HepG2 (cell line): ENCODE results near the gene CLDN4. TPM values are rescaled to one million over a fixed set of nuclear protein-coding genes. Genes with fewer than 3 reads are reported as not detected.
A peak's percentile ranks its signal among the peaks of the same experiment; 100 is the strongest.

Source experiments
- ADNP ChIP-seq: sonication (generic); formaldehyde crosslinking; IDR thresholded peaks from 2 replicates; pipeline ENCODE4 v1.4.0; 2020; ENCODE audit warnings: missing genetic modification reagents
- CHCHD3 ChIP-seq: sonication (generic); formaldehyde crosslinking; IDR thresholded peaks from 2 replicates; pipeline ENCODE4 v1.8.0; 2022; ENCODE audit warnings: mild to moderate bottlenecking, missing genetic modification reagents, moderate library complexity
- GZF1 ChIP-seq: sonication (generic); formaldehyde crosslinking; IDR thresholded peaks from 2 replicates; pipeline ENCODE4 v1.5.1; 2020; ENCODE audit warnings: mild to moderate bottlenecking, missing genetic modification reagents
- HOXA3 ChIP-seq: sonication (generic); formaldehyde crosslinking; IDR thresholded peaks from 2 replicates; pipeline ENCODE4 v1.5.0; 2020; ENCODE audit warnings: missing genetic modification reagents
- HOXD1 ChIP-seq: sonication (generic); formaldehyde crosslinking; IDR thresholded peaks from 2 replicates; pipeline ENCODE4 v1.5.0; 2020; ENCODE audit warnings: missing genetic modification reagents
- LCORL ChIP-seq, 2 experiments: fragments of 450-650 bp in 1 of 2; sonication (generic) in 1 of 2; formaldehyde crosslinking in 1 of 2; IDR thresholded peaks; 2 replicates each; pipeline versions ENCODE4 v1.5.0 to v1.6.1; 2017 to 2020; ENCODE audit warnings: antibody characterized with exemption in 1 of 2, missing genetic modification reagents in 1 of 2
- NR2F1 ChIP-seq, 2 experiments: fragments of 450-650 bp in 1 of 2; formaldehyde crosslinking in 1 of 2; IDR thresholded peaks; 2 replicates each; pipeline versions ENCODE4 v1.5.0 to v1.6.1; 2016 to 2020; ENCODE audit warnings: mild to moderate bottlenecking in 1 of 2, missing compliant biosample characterization in 1 of 2, missing genetic modification reagents in 1 of 2, moderate library complexity in 1 of 2
- NR2F2 ChIP-seq: IDR thresholded peaks from 2 replicates; pipeline ENCODE4 v1.6.1; 2012; ENCODE audit warnings: low read depth, inconsistent platforms, borderline replicate concordance
- NR2F6 ChIP-seq, 2 experiments: IDR thresholded peaks; 2 replicates each; pipeline ENCODE4 v1.6.1; 2016; ENCODE audit warnings: antibody characterized with exemption in 1 of 2, mild to moderate bottlenecking in 1 of 2
- RBM39 ChIP-seq: fragments of 200-400 bp; formaldehyde crosslinking; IDR thresholded peaks from one replicate; pipeline ENCODE4 v1.6.1; 2018; ENCODE audit warnings: antibody characterized with exemption, mild to moderate bottlenecking, low read depth, low read length; ENCODE audit not compliant: poor library complexity, severe bottlenecking
- RNF2 ChIP-seq: fragments of 450-650 bp; conservative IDR thresholded peaks from 2 replicates; pipeline ENCODE4 v1.6.1; 2016; ENCODE audit warnings: low read depth
- SALL1 ChIP-seq: sonication (generic); formaldehyde crosslinking; IDR thresholded peaks from 2 replicates; pipeline ENCODE4 v1.8.0; 2022; ENCODE audit warnings: mild to moderate bottlenecking, missing genetic modification reagents
- SP2 ChIP-seq: sonication (generic); formaldehyde crosslinking; IDR thresholded peaks from 2 replicates; pipeline ENCODE4 v1.5.1; 2020; ENCODE audit warnings: mild to moderate bottlenecking, missing genetic modification reagents
- ZBTB8A ChIP-seq: sonication (generic); formaldehyde crosslinking; IDR thresholded peaks from 2 replicates; pipeline ENCODE4 v1.4.0; 2020; ENCODE audit warnings: mild to moderate bottlenecking, low read depth, missing genetic modification reagents, borderline replicate concordance
- ZFP36L1 ChIP-seq: sonication (generic); formaldehyde crosslinking; IDR thresholded peaks from 2 replicates; pipeline ENCODE4 v1.8.0; 2022; ENCODE audit warnings: mild to moderate bottlenecking, missing genetic modification reagents, moderate library complexity
- ZMYM3 ChIP-seq: sonication (generic); formaldehyde crosslinking; IDR thresholded peaks from 2 replicates; pipeline ENCODE4 v1.5.1; 2020; ENCODE audit warnings: mild to moderate bottlenecking, missing genetic modification reagents
- ZNF20 ChIP-seq: sonication (generic); formaldehyde crosslinking; IDR thresholded peaks from 2 replicates; pipeline ENCODE4 v1.4.0; 2020; ENCODE audit warnings: mild to moderate bottlenecking, moderate library complexity, missing genetic modification reagents
- ZNF276 ChIP-seq: sonication (generic); formaldehyde crosslinking; IDR thresholded peaks from 2 replicates; pipeline ENCODE4 v1.4.0; 2020; ENCODE audit warnings: mild to moderate bottlenecking, low read depth, missing genetic modification reagents
- ZNF280D ChIP-seq: sonication (generic); formaldehyde crosslinking; IDR thresholded peaks from 2 replicates; pipeline ENCODE4 v1.5.1; 2020; ENCODE audit warnings: mild to moderate bottlenecking, missing genetic modification reagents
- ZNF30 ChIP-seq: sonication (generic); formaldehyde crosslinking; IDR thresholded peaks from 2 replicates; pipeline ENCODE4 v1.5.0; 2020; ENCODE audit warnings: mild to moderate bottlenecking, missing genetic modification reagents
- ZNF557 ChIP-seq: sonication (generic); formaldehyde crosslinking; IDR thresholded peaks from 2 replicates; pipeline ENCODE4 v1.4.0; 2020; ENCODE audit warnings: missing genetic modification reagents
- ZNF672 ChIP-seq: sonication (generic); formaldehyde crosslinking; IDR thresholded peaks from 2 replicates; pipeline ENCODE4 v1.8.1; 2022; ENCODE audit warnings: missing genetic modification reagents
- polyA plus RNA-seq, 8 experiments: library from polyadenylated mRNA; depleted of rRNA in 3 of 8; stranded (reverse) in 7 of 8; unstranded in 1 of 8; fragments of >200 nt; fragmentation: Illumina TruSeq in 4 of 8; extraction: Trizol in 4 of 8; gene quantifications; 2 replicates each; pipeline versions ENCODE4 v1.2.1 to v1.2.3, GENCODE V29; 2011 to 2016; ENCODE audit warnings: low read depth in 4 of 8, missing spikeins in 1 of 8, mixed read lengths in 1 of 8; ENCODE audit not compliant: insufficient read depth in 1 of 8
- total RNA-seq, 5 experiments: library from RNA; depleted of rRNA; stranded (reverse); fragments of >200 nt; fragmentation: Illumina TruSeq; extraction: Trizol; gene quantifications; 2 replicates each; pipeline ENCODE4 v1.2.3, GENCODE V29; 2016; ENCODE audit warnings: low read depth in 1 of 5
- TF ChIP-seq, protein P1 (sequence below): sonication (generic); formaldehyde crosslinking; conservative IDR thresholded peaks from 2 replicates; pipeline ENCODE4 v1.4.0; 2020; ENCODE audit warnings: mild to moderate bottlenecking, missing genetic modification reagents, moderate library complexity

The CLDN4 gene
- total and polyA plus RNA-seq, 2 of the 13 experiments (the other 11 are each of a cell fraction or from before 2014, with no cell fraction given) = 28.2 to 35.7 TPM

GRCh38 chr7:73839290-73839689 is 8.5 kb downstream of the CLDN4 start (continued):
- TF ChIP-seq ZNF280D (CRISPR knock-in tag) = no peak
- TF ChIP-seq HOXD1 (CRISPR knock-in tag) = no peak
- TF ChIP-seq, protein P1, sequence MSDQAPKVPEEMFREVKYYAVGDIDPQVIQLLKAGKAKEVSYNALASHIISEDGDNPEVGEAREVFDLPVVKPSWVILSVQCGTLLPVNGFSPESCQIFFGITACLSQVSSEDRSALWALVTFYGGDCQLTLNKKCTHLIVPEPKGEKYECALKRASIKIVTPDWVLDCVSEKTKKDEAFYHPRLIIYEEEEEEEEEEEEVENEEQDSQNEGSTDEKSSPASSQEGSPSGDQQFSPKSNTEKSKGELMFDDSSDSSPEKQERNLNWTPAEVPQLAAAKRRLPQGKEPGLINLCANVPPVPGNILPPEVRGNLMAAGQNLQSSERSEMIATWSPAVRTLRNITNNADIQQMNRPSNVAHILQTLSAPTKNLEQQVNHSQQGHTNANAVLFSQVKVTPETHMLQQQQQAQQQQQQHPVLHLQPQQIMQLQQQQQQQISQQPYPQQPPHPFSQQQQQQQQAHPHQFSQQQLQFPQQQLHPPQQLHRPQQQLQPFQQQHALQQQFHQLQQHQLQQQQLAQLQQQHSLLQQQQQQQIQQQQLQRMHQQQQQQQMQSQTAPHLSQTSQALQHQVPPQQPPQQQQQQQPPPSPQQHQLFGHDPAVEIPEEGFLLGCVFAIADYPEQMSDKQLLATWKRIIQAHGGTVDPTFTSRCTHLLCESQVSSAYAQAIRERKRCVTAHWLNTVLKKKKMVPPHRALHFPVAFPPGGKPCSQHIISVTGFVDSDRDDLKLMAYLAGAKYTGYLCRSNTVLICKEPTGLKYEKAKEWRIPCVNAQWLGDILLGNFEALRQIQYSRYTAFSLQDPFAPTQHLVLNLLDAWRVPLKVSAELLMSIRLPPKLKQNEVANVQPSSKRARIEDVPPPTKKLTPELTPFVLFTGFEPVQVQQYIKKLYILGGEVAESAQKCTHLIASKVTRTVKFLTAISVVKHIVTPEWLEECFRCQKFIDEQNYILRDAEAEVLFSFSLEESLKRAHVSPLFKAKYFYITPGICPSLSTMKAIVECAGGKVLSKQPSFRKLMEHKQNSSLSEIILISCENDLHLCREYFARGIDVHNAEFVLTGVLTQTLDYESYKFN (CRISPR knock-in tag) = peak; percentile 47
- no peak for TF ChIP-seq GZF1 (CRISPR knock-in tag)
- TF ChIP-seq NR2F1 (CRISPR knock-in tag; IDR thresholded peaks at IDR 0.05) = peak; percentile 51 to 63; a peak in 2 of 4 replicates
- 0 out of 2 replicates have a peak, but pooled peaks have one; percentile 12 for TF ChIP-seq HOXA3 (CRISPR knock-in tag)
- no peak for TF ChIP-seq ZNF30 (CRISPR knock-in tag)
- TF ChIP-seq ZBTB8A (CRISPR knock-in tag) = no peak
- TF ChIP-seq RNF2 = no peak
- no peak for TF ChIP-seq ZNF557 (CRISPR knock-in tag)
- TF ChIP-seq NR2F6 (IDR thresholded peaks at IDR 0.05) = peak; percentile 61
- peak; percentile 56; the same call in 1 of the 2 replicates for TF ChIP-seq NR2F6 (CRISPR knock-in tag; IDR thresholded peaks at IDR 0.05)
- no peak for TF ChIP-seq RBM39
- peak; percentile 67 for TF ChIP-seq NR2F2
- no peak for TF ChIP-seq ZNF276
- TF ChIP-seq CHCHD3 (CRISPR knock-in tag) = 0 out of 2 replicates have a peak, but pooled peaks have one; percentile 45
- TF ChIP-seq SALL1 = 0 out of 2 replicates have a peak, but pooled peaks have one; percentile 9
- peak; percentile 96 for TF ChIP-seq ZMYM3 (CRISPR knock-in tag)
- TF ChIP-seq SP2 = no peak
- TF ChIP-seq ZNF20 (CRISPR knock-in tag) = no peak
- no peak for TF ChIP-seq ZFP36L1 (CRISPR knock-in tag)
- peak; percentile 66 for TF ChIP-seq ADNP (CRISPR knock-in tag)
- TF ChIP-seq ZNF672 = no peak
- no peak for TF ChIP-seq LCORL (IDR thresholded peaks at IDR 0.05)
- TF ChIP-seq LCORL (CRISPR knock-in tag; IDR thresholded peaks at IDR 0.05) = 0 out of 2 replicates have a peak, but pooled peaks have one; percentile 18
